ENCODE results near the gene QRFP.

QRFP gene

DNA sequence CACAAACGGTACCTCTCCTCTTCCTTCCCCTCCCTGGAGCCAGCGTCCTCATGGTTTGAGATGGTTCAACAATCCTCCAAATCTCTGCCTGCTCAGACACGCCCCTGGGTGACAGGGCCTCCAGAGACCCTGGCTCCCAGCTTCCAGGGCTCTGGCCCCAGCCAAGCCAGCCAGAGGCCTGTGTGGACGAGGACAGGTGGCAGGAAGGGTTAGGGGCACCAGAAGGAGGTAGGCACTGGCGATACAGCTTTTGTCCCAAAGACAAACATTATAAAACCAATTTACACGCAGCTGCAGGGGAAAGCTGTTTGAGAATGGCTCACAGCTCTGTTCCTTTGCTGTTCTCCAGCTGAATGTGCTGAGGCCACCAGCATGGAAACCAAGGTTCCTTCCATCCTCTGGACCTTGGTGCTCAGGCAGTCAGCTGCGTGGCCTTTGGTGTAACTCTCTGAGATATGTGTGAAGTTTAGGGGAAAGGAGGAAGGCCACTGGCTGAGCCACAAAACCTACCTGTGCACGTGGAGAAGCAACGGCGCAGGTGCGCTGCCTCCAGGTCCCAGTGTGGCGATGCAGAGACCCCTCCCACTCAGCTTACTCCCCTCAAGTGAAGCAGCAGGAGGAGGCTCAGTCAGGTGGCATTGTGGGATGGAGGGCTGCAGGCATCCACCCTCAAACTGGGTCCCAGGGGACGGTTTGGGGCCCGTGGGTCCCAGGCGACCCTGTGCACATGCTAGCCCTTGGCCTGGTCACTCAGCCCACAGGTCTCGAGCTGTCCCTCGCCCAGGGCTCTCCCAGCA is 4.3 kb upstream of the QRFP start:
- peak overlapping the region in 8 of 11 experiments; percentile 7 to 65 (median 52); a peak in 12 of 22 replicates for H3K4me2 ChIP-seq
- no peak overlapping the region for H3K4me3 ChIP-seq
- H3K27me3 ChIP-seq = no peaks in the 10 kb centered on the region; a peak in 1 of 22 replicates
- no peak overlapping the region for H3K9ac ChIP-seq
- TF ChIP-seq Cebpa-rat (IDR thresholded peaks at IDR 0.05) = no peak
- no peak overlapping the region for H3K27ac ChIP-seq
- H3K36me3 ChIP-seq = no peaks in the 10 kb centered on the region
- peaks cover 0 to 36% (median 21%) of the 10 kb centered on the region in 10 experiments; a peak in 13 of 20 replicates for H3K4me1 ChIP-seq
- H3K9me3 ChIP-seq (replicated peaks in 1 of 11) = no peaks in the 10 kb centered on the region
- H4K20me1 ChIP-seq = peaks cover 0 to 30% (median 0%) of the 10 kb centered on the region in 11 experiments; a peak in 6 of 22 replicates

DNA sequence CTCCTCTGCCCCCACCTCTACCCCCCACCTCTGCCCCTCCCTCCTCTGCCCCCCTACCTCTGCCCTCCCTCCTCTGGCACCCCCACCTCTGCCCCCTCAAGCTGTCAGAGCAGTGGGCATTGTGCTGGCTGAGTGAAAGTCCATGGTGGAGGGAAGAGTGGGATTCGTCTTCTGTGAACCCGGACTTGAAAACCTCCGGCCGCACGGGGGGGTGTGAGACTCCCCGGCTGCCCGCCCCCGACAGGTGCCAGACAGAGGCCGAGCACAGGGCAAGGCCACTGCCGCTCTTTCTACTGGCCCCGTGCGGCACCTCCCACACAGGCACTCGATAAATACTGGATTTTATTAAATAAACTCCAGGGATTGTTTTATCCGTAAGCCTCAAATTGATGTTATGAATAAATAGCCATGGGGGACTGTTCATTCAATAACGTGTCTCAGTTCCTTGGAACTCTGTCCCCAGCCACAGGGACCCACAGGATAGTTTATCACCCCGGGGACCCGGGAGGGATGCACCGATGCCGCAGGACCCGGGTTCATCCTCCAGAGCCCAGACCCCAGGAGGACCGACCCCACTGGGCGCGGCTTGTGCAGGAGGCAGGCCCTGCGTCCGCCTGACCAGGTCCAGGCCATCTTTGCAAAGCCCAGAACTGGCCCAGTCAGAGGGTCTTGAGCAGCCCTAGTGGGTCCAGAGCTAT is 2.6 kb upstream of the QRFP start:
- Histone ChIP-seq H3K4me2 (no peak overlapping the region), H3K9ac (no peak overlapping the region), H3K27ac (no peak overlapping the region), H3K4me3 (no peak overlapping the region), H3K4me1 (peaks cover 6 to 53% (median 38%) of the 10 kb centered on the region in 10 experiments), H3K36me3 (no peaks in the 10 kb centered on the region), H4K20me1 (peaks cover 0 to 38% (median 4%) of the 10 kb centered on the region in 11 experiments; a peak in 8 of 22 replicates), H3K27me3 (no peaks in the 10 kb centered on the region; a peak in 1 of 22 replicates), H3K9me3 (replicated peaks in 1 of 11) (no peaks in the 10 kb centered on the region)
- TF ChIP-seq Cebpa-rat (IDR thresholded peaks at IDR 0.05) = no peak

DNA sequence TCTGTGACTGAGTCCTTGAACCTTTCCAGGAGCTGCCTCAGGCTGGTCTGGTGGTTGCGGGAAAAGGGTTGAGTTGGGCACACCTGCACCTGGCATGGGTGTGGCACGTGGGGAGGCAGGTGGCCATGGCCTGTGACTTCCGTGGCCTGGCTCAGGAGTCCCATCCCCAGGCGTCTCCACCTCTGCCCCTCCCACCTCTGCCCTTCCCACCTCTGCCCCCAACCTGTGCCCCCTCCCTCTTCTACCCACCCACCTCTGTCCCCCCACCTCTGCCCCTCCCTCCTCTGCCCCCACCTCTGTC is 1.9 kb upstream of the QRFP start:
- Histone ChIP-seq H3K36me3 (no peaks in the 10 kb centered on the region), H3K4me3 (no peak overlapping the region), H3K9me3 (replicated peaks in 1 of 11) (no peaks in the 10 kb centered on the region), H3K4me1 (peaks cover 13 to 60% (median 45%) of the 10 kb centered on the region in 10 experiments), H4K20me1 (peaks cover 0 to 33% (median 6%) of the 10 kb centered on the region in 11 experiments; a peak in 10 of 22 replicates), H3K9ac (no peak overlapping the region), H3K27me3 (no peaks in the 10 kb centered on the region; a peak in 1 of 22 replicates), H3K27ac (no peak overlapping the region), H3K4me2 (0 out of 22 replicates have a peak overlapping the region, but pooled peaks of 1 of the 11 experiments have one; percentile 15)
- no peak for TF ChIP-seq Cebpa-rat (IDR thresholded peaks at IDR 0.05)

DNA sequence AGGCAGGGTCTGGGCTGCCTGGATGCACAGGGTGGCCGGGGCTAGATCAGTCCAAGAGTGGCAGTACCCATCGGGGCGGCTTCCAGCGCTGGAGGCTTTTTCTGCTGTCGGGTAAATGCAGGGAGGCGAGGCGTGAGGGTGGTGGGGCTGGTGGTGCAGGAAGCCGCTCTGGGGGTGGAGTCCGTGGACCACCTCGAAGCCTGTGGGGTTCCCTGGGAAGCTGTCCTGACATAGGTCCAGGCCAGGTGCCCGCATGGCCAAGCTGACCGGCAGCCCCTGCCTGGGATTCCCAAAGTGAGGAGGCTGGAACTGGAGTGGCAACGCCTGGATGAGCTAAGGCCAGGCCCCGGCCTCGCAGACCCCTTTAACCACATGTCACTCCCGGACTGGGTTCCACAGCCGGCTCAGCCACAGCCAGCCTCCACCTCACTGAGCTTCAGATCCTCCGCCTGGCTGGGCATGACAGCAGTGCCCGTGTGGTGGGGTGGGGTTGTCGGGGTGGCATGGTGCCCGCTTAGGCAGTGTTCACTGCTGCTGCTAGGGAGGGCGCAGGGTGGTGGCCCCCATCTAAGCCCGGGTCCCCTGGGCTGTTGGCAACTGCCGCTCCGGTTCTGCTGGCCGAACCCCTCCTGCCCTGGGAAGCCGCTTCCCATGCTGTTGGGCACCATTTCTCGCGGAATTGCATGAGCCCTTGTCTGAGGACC is 1.4 kb upstream of the QRFP start:
- Histone ChIP-seq H3K36me3 (no peaks in the 10 kb centered on the region), H3K27ac (no peak overlapping the region), H3K9me3 (replicated peaks in 1 of 11) (no peaks in the 10 kb centered on the region), H3K4me2 (peak overlapping the region in 1 of 11 experiments; percentile 15; a peak in 2 of 22 replicates), H3K4me3 (no peak overlapping the region), H3K27me3 (no peaks in the 10 kb centered on the region; a peak in 1 of 22 replicates), H3K9ac (no peak overlapping the region), H4K20me1 (peaks cover 0 to 31% (median 7%) of the 10 kb centered on the region in 11 experiments; a peak in 12 of 22 replicates), H3K4me1 (peaks cover 18 to 65% (median 50%) of the 10 kb centered on the region in 10 experiments)
- no peak for TF ChIP-seq Cebpa-rat (IDR thresholded peaks at IDR 0.05)

DNA sequence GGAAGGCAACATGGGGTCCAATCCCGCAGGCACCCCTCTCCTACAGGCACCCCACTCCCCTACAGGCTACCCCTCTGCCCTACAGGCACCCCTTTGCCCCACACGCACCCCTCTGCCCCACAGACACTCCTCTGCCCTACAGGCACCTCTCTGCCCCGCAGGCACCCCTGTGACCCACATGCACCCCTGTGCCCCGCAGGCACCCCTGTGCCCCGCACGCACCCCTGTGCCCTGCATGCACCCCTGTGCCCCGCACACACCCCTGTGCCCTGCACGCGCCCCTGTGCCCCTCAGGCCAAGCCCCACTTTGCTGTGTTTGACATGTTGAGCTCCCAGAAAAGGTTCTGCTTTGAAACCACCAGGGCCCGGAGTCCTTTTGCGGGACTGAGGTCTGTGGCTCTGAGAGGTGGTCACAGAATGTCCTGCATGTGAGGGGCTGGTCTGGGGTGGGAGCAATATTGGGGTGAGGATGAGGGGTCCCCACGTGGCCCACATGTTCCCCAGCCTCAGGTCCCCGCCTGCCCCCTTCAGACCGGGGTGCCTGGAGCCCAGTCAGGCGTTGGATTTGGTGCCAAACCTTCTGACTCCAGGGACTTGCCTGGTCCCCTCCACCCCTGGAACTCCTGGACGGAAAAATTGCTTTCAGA is 616 bp upstream of the QRFP start:
- no peaks in the 10 kb centered on the region; a peak in 1 of 22 replicates for H3K27me3 ChIP-seq
- TF ChIP-seq Cebpa-rat (IDR thresholded peaks at IDR 0.05) = no peak
- H3K27ac ChIP-seq = no peak overlapping the region
- H4K20me1 ChIP-seq = peaks cover 0 to 35% (median 13%) of the 10 kb centered on the region in 11 experiments; a peak in 16 of 22 replicates
- H3K36me3 ChIP-seq = no peaks in the 10 kb centered on the region
- H3K9ac ChIP-seq = no peak overlapping the region
- H3K4me1 ChIP-seq = peaks cover 26 to 68% (median 55%) of the 10 kb centered on the region in 10 experiments
- H3K9me3 ChIP-seq (replicated peaks in 1 of 11) = no peaks in the 10 kb centered on the region
- no peak overlapping the region; a peak in 2 of 22 replicates for H3K4me2 ChIP-seq
- H3K4me3 ChIP-seq = no peak overlapping the region

DNA sequence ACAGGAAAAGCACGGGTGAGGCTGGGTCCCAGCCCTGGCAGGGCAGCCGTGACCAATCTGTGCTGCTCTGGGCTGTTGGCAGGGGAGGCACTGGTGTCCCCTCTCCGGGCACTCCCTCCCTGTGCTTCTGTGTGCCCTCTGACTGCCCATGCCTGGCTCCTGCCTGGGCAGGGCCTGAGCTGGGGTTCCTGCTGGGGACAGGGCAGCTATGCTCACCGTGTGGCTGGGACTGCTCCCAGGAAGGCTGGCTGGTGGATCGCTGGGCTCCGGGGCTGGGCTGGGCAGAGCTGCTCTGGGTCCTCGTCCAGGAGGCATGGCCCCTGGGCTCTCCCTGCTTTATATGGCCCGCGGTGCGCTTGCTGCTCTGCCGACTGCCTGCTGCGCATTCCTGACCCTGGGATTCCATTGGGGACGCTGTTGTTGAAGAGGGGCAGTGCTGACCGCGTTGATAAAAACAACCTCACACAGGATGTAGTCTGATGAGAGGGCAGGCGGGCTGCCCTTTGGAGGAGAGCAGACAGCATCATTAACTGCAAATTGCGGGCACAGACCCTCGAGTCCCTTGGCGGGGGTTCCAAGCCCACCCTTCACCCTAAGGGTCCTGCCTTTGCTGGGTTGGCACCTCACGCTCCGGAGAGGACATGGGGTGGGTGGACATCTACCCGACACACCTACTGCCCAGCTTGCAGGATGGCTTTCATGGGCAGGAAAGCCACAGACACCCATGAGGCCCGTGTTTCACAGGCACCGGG is 955 bp downstream of the QRFP start:
- H3K4me1 ChIP-seq = peaks cover 39 to 68% (median 55%) of the 10 kb centered on the region in 10 experiments
- H3K27ac ChIP-seq = no peak overlapping the region
- H4K20me1 ChIP-seq = peaks cover 0 to 50% (median 29%) of the 10 kb centered on the region in 11 experiments; a peak in 18 of 22 replicates
- peak overlapping the region in 10 of 11 experiments; percentile 83 to 96 (median 91); a peak in 17 of 22 replicates for H3K4me2 ChIP-seq
- H3K4me3 ChIP-seq = no peak overlapping the region
- peak overlapping the region in 6 of 11 experiments; percentile 2 to 74 (median 12); a peak in 3 of 22 replicates for H3K9ac ChIP-seq
- no peaks in the 10 kb centered on the region; a peak in 1 of 22 replicates for H3K27me3 ChIP-seq
- H3K9me3 ChIP-seq (replicated peaks in 1 of 11) = no peaks in the 10 kb centered on the region
- TF ChIP-seq Cebpa-rat (IDR thresholded peaks at IDR 0.05) = no peak
- H3K36me3 ChIP-seq = peaks cover 0 to 4% (median 2%) of the 10 kb centered on the region in 11 experiments; a peak in 10 of 22 replicates

DNA sequence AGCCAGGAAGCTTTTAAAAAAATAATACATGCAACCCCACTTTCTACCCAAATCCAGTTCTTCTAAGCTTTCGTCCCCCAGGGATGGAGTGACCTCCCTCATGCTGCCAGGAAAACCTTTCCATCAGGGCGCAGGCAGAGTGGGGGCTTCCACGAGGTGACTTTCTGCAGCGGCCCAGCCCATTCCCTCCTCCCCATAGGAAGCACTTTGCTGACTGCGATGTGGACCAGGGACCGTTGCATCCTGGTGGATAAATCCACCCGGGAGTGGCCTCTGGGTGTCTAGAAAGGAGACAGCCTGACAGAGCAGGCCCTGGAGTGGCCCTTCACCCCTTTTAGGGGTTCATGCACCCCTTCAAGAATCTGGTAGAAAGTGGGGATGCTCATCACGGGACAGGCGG is 1.6 kb downstream of the QRFP start:
- peaks cover 39 to 72% (median 59%) of the 10 kb centered on the region in 10 experiments for H3K4me1 ChIP-seq

More for the DNA sequence above, 1.6 kb downstream of the QRFP start:
- no peak for TF ChIP-seq Cebpa-rat (IDR thresholded peaks at IDR 0.05)
- no peaks in the 10 kb centered on the region for H3K9me3 ChIP-seq (replicated peaks in 1 of 11)
- H3K36me3 ChIP-seq = peaks cover 5 to 10% (median 8%) of the 10 kb centered on the region in 11 experiments; a peak in 21 of 22 replicates
- H3K27me3 ChIP-seq = no peaks in the 10 kb centered on the region; a peak in 1 of 22 replicates
- no peak overlapping the region for H3K4me3 ChIP-seq
- H4K20me1 ChIP-seq = peaks cover 0 to 57% (median 35%) of the 10 kb centered on the region in 11 experiments; a peak in 18 of 22 replicates
- H3K4me2 ChIP-seq = peak overlapping the region in 10 of 11 experiments; percentile 83 to 96 (median 91); a peak in 18 of 22 replicates
- no peak overlapping the region for H3K27ac ChIP-seq
- peak overlapping the region in 6 of 11 experiments; percentile 4 to 74 (median 54); a peak in 5 of 22 replicates for H3K9ac ChIP-seq
